HepG2 (cell line): ENCODE results near the gene ADH4.

Experiments used
- DZIP1 ChIP-seq: sonication (generic); formaldehyde crosslinking; IDR thresholded peaks from 2 replicates; pipeline ENCODE4 v1.5.0; 2020; ENCODE audit warnings: mild to moderate bottlenecking, missing genetic modification reagents
- FOXO4 ChIP-seq: sonication (generic); formaldehyde crosslinking; conservative IDR thresholded peaks from 2 replicates; pipeline ENCODE4 v1.8.1; 2023; ENCODE audit warnings: missing genetic modification reagents
- SIN3A ChIP-seq: IDR thresholded peaks from 2 replicates; pipeline ENCODE4 v1.6.1; 2011; ENCODE audit warnings: low read depth, mild to moderate bottlenecking, control low read depth, low read length, borderline replicate concordance
- ZC3H4 ChIP-seq: sonication (generic); formaldehyde crosslinking; IDR thresholded peaks from 2 replicates; pipeline ENCODE4 v1.4.0; 2020; ENCODE audit warnings: missing genetic modification reagents, borderline replicate concordance
- ZNF142 ChIP-seq: sonication (generic); formaldehyde crosslinking; IDR thresholded peaks from 2 replicates; pipeline ENCODE4 v1.4.0; 2020; ENCODE audit warnings: missing genetic modification reagents

- no peak for TF ChIP-seq SIN3A
- no peak for TF ChIP-seq FOXO4 (CRISPR knock-in tag)
- TF ChIP-seq DZIP1 (CRISPR knock-in tag): no peak
- TF ChIP-seq ZC3H4 (CRISPR knock-in tag): no peak
- TF ChIP-seq ZNF142 (CRISPR knock-in tag): no peak
These were observed 15.6 kb upstream of the ADH4 start for GRCh38 chr4:99159699-99160098.
